ENCODE data around the gene RGS6. TPM values are rescaled to one million over a fixed set of nuclear protein-coding genes. Genes with fewer than 3 reads are reported as not detected.

RGS6 gene
- polyA plus RNA-seq, 1 donor = 6.0 TPM

DNA sequence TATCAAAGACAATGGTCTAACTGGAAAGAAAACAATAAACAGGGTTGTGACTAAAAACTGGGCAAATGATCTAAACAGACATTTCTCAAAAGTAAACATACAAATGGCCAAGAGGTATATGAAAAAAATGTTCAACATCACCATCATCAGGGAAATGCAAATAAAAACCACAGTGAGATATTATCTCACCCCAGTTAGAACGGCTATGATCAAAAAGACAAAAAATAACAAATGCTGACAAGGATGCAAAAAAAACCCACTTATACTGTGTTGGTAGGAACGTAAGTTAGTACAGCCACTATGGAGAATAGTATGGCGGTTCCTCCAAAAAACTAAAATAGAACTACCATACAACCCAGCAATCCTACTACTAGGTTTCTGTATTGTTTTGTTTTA is 470.1 kb downstream of the RGS6 start:
- no peak for DNase-seq (ENCODE audit: low read depth)

DNA sequence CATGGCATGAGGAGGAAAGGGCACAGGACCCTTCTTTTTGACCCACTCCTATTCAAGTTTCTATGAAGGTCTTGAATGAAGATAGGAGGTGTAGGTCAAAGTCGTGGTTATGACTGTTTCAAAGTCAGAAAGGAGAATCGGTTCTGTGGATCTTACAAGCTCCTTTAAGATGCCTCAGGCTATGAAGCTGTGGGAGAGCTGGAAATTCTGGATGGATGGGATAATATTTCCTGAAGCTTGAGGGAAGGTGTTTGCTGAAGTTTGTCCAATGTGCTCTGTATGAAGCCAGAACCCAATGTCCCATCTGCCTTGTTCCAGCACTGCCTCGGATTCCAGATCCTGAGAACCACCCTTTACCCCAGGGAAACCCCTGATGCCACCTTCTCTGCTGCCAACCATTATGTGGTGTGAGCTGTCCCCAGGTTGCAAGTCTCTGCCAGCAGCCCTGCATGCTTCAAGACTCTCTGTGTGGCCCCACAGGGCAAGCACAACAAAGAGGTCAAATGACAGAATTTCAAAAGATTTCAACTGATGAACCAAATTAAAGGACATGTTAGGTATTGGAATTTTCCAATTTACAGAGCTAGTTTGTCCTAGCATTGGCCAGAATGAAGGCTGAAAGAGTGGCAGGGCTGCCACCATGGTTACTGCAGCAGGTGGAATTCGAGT is 472.0 kb downstream of the RGS6 start:
- no peak for DNase-seq (ENCODE audit: low read depth)

DNA sequence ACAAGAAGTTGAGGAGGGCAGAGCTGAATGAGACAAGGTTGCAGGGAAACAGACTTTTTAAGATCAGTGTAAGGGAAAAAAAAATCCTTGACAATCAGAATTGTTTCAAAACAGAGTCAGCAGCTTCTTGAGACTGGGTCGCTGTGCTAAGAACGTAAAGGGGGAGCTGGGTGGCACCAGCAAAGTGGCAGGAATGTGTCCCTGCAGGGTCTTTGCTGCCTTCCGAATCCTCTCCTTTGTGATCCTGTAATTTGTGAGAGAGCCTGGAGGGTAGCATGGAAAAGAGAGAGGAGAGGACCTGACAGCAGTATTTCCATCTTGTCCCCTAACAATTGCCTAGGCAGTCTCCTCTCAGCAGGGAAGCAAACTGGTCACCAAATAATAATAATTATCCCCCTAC is 472.8 kb downstream of the RGS6 start:
- no peak for DNase-seq (ENCODE audit: low read depth)

DNA sequence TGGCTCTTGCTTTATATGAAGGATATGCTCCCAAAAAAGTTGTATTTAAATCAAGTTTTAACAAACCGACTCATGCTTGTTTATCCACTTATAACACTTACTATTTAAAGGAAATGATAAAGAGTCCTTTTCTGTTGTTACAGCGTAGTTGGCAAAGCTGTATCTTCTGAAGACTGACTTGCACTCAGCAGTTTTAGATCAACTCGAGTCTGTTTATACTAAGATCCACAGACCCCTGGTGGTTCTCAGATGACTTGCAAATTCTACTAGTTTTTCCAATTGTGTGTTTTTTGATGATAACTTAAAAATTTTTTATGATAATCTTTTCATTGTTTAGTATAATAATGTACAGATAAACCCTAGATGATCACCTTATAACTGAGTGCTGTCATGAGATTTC is 475.8 kb downstream of the RGS6 start:
- DNase-seq (ENCODE audit: low read depth) = no peak

DNA sequence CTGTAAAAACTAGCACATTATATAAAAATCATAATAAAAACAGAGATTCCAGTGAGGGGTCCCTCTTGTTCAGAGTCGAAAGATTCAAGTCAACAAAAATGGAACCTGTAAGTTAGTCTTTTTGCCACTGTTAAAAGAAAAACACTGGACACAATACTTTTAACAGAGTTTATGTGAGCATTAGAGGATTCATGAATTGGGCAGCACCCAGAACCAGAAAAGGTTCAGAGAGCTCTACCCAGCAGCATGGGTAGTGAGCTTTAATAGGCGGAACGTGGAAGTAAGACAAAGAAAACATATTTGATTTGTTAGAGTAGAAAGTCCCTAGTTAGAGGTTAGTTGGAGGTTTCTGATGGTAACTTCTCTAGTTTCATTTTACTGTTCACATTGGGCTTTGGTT is 476.8 kb downstream of the RGS6 start:
- no peak for DNase-seq (ENCODE audit: low read depth)

GRCh38 chr14:72416081-72416849 is 484.0 kb downstream of the RGS6 start:
- DNase-seq (ENCODE audit: low read depth) = no peak

DNA sequence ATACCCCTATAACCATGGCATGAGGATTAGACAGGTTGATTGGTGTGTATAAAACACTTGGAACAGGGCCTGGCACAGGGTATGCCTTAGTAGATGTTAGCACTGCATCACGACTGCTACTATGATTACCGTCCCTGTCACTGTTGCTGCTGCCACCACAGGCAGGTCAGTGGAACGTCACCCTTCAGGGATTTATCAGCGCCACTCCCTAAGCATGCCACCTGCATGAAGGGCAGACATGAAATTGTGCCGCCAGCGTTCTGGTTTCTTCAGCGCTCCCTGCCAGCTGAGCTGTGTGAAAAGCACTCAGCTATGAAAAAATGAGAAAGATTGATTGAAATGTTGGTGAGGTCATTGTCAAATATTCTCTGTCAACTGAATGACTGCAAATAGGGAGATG is 484.7 kb downstream of the RGS6 start:
- no peak for DNase-seq (ENCODE audit: low read depth)

- DNase-seq (ENCODE audit: low read depth) = no peak
These were observed 486.6 kb downstream of the RGS6 start for GRCh38 chr14:72418806-72419205.

GRCh38 chr14:72419226-72419775 is 487.1 kb downstream of the RGS6 start:
- DNase-seq (ENCODE audit: low read depth) = no peak

DNA sequence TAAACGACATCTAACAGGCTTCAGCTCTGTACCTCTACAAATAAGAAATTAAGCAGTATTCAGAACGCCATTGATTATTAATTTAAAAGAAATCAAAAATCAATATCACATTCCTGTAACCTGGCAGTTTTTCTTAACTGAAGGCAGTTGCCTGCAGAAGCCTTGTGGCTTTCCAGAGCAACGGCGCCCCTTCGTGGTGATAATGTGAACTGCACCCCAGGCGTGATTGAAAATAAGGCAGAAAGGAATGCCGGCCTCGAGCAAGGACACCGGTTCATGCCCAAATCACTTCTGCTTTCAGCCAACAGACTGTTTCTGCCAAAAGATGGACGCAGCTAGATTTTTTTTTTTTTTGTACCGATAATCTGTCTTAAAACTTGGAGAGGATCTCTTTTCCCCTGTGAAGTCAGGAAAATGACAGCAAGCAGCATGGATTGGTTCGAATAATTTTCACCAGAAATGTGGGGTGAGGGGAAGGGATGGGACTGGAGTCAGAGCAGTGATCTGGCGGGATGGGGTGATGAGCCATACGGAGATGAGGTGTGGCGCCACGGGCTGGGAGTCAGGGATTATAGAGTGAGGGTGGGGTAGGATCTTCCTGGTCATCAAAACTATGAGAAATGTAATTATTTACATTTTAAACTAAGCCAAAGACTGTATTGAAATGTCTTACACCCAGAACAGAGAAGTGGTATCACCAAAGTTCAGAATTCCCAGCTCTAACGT is 488.7 kb downstream of the RGS6 start:
- peak; percentile 31 for DNase-seq (ENCODE audit: low read depth)

DNA sequence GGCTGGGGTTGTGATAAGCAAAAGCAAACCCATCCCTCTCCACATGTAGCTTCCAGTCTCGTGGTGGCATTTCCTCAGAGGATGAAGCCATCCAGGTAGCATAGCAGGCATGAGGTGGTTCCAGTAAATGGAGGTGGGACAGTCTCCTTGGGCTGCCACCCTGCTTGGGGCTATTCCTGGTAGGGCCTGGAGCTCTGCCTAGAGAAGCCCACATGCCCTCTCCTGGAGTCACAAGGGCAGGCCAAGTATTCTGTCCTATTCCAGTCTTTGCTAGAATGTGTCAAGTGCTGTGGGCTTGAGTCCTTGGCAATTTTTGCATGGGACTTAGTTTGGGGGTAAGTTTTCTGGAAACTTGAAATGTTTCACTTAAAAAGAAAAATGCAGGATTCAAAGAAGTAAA is 491.7 kb downstream of the RGS6 start:
- DNase-seq (ENCODE audit: low read depth) = no peak

DNA sequence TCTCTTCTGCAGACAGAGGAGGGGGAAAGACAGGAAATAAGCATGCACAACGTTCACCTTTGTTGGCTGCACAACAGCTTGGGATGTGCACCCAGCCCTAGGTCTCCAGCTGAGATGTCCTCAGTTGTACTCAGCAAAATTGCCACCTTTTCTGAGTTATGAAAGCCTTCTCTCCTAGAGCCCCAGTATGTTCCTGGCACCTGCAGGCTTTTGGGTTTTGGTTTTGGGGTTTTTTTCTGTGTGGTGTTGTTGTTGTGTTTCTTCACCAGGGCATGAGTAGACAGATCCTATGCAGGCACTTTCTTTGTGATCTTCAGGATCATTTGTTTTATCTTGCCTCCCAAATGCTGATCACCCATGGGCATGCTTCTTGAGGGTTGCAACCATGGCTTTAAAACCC is 498.2 kb downstream of the RGS6 start:
- no peak for DNase-seq (ENCODE audit: low read depth)

- DNase-seq (ENCODE audit: low read depth) = no peak
These were observed 500.5 kb downstream of the RGS6 start for GRCh38 chr14:72432748-72433147.

DNA sequence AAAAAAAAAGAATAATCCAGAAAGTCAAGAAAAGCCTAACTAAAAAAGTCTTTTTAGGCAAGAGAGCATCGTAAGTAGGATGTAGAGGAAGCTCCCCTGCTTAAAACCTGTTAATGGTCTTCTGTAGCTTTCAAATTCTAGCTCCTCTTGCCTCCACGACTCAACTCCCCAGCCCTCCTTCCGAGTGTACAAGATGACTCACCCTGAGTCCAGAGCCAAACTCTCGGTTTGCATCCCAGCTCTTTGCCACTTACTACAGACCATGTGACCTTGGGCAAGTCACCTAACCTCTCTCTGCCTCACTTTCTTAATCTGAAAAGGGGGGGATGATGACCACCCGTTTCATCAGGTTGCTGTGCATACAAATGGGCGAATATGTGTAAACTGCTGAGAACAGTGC is 501.3 kb downstream of the RGS6 start:
- DNase-seq (ENCODE audit: low read depth) = no peak

GRCh38 chr14:72434856-72435255 is 502.6 kb downstream of the RGS6 start:
- no peak for DNase-seq (ENCODE audit: low read depth)

- DNase-seq (ENCODE audit: low read depth) = no peak
These were observed 507.5 kb downstream of the RGS6 start for GRCh38 chr14:72439707-72440106.

- DNase-seq (ENCODE audit: low read depth) = no peak
These were observed 511.0 kb downstream of the RGS6 start for GRCh38 chr14:72443256-72443655.

- DNase-seq (ENCODE audit: low read depth) = no peak
These were observed 511.8 kb downstream of the RGS6 start for GRCh38 chr14:72443991-72444441.

DNA sequence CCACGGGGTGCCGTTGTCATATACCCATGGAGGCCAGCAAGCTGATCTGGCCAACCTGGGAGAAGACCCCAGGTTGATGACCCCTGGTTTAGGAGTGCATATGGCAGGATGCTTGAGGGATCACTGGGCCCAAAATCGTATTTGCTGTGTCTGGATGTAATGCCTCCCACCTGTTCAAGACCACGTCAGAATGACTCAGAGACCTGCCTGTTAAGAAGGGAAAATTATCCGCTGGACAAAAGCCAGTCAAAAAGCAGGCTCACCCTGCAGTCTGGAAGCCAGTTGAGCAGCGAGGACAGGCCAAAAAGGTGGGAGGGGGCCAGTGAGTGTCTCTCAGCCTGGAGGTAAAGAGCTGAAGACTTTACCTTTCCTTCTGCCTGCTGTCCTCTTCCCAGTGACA is 512.5 kb downstream of the RGS6 start:
- no peak for DNase-seq (ENCODE audit: low read depth)

- DNase-seq (ENCODE audit: low read depth) = no peak
These were observed 516.0 kb downstream of the RGS6 start for GRCh38 chr14:72448212-72448611.

GRCh38 chr14:72450473-72451044 is 518.3 kb downstream of the RGS6 start:
- DNase-seq (ENCODE audit: low read depth) = no peak

Measured in forelimb muscle (tissue), 1 donor.